GM19193 (cell line): ENCODE results near the gene JAZF1.

Experiments
- POLR2A ChIP-seq: IDR thresholded peaks from 4 replicates; pipeline ENCODE4 v1.6.1; 2011; ENCODE audit not compliant: insufficient read depth, insufficient read length; ENCODE audit errors: extremely low read depth

The JAZF1 gene

GRCh38 chr7:28136885-28137284 lies 43.7 kb downstream of the JAZF1 start:
- TF ChIP-seq POLR2A: no peak

DNA sequence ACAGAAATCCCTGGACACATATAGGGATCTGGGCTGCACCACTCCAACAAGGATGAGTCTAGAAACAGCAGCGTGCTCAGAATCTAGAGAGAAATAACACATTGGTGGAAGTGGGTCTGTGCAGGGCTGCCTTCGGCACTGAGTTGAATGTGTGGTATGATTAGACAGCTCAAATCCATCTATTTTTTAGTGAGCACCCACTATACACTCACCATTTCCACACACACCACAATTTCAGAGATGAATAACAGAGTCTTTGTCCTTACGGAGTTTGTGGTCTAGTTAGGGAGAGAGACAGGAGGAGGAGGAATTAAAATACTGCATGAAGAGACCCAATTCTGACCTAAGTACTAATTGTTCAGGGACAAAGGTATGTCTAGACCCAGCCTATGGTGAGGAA lies 44.2 kb downstream of the JAZF1 start:
- no peak for TF ChIP-seq POLR2A

DNA sequence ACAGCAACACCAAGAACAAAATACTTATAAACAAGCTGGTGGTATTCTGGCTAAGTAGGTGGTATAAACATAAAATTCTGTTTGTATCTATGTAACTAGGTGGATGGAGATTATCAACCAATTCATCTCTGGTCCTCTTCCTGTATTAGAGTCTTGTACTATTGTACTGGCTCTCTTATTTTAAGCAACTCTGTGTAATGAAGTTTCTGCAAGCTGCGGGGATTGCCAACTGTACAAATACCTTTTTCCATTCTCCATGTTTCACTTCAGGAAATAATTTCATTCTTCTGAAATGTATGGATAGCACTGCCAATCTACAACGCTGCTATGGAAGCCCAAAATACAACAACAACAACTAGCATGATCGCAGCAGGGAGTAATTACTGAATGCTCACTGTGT lies 44.8 kb downstream of the JAZF1 start:
- no peak for TF ChIP-seq POLR2A

- no peak for TF ChIP-seq POLR2A
Observed at GRCh38 chr7:28135315-28135714, 45.3 kb downstream of the JAZF1 start.

DNA sequence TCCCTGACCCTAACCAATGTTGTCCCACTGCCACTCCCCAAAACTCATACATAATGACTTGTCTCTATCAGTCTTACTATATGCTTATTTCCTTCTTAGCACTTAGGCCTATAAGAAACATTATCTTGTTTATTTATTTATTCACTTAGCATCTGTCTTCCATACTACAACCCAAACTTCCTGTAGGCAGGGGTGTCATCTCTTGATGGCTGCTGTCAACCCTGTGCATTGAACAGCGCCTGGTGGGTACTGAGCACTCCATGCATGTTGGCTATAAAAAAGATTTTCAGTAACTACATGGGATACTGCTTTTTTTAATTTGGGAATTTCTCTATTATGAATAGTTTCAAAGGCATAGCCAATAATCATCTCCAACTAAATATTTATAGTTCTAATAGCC lies 46.7 kb downstream of the JAZF1 start:
- TF ChIP-seq POLR2A: no peak

DNA sequence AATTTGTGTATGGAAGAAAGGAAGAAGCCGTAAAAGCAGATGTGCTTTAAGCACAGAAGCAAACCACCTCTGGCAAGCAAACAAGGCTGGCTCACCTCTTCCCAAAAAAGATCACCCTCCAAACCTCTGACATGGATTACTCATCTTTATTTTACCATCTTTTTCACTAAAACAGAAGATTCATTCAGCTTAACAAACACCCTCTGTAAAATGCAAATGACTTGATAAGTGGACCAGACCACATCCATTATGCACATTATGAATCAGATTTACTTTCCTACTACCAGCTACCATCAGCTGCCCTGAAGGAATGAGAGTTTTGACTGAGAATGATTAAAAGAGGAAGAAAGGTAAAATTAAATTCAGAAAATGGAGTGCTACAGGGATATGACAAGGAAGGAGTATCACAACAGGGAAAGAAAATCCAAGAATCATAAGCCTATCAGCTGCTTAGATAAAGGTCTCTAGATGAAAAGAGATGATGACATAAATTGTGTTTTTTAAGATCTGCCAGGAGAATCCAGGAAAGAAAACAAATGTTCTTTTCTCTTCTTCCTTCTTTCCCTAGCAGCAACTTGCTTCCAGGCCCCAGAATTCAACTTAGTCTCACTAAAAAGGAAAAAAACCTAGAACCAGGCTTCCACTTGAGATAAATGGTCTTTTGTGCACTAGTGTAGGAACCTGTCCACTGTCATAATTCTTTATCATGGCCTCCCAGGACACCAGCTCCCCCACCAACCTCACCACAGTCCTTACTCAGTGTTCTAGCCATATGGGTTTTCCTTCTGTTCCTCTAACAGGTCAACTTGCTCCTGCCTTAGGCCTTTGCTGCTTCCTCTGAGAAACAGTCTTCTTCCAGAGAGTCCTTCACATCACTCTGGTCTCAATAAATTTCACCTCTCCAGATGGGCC lies 47.4 kb downstream of the JAZF1 start:
- TF ChIP-seq POLR2A: no peak

DNA sequence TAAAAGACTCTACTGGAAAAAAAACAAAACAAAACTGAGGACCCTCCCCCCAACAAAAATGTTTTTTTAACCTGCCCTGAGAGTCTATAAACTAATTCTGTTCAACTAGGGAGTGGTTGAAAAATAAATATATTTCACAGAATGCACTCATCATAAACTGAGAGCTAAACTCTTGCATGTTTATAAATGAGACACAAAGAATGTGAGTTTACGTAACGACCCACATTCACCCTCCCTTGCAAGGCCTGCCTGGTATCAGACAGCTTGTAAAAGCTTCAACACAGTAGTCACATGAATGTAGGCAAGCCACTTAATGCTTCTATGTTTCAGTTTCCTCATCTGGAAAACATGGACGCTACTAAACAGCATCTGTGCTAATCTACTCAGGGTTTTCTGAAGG lies 50.3 kb downstream of the JAZF1 start:
- TF ChIP-seq POLR2A: no peak

DNA sequence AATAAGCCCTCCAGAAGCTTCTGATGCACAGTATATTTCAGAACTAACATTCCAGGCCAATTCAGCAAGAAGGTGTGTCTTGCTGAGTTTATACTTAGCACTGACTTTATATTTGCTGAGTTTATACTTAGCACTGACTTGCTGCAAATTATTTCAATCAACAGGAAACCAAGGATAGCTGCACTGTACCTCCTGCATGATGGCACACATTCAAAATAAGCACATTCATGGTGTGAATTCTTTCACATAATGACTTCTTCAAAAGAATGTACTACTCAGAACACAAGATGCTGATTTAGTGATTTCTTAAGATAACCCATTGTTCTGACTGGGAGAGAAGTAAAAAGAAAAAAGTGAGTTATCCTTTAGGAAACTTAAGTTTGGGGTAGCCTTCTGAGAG lies 52.0 kb downstream of the JAZF1 start:
- TF ChIP-seq POLR2A: no peak

DNA sequence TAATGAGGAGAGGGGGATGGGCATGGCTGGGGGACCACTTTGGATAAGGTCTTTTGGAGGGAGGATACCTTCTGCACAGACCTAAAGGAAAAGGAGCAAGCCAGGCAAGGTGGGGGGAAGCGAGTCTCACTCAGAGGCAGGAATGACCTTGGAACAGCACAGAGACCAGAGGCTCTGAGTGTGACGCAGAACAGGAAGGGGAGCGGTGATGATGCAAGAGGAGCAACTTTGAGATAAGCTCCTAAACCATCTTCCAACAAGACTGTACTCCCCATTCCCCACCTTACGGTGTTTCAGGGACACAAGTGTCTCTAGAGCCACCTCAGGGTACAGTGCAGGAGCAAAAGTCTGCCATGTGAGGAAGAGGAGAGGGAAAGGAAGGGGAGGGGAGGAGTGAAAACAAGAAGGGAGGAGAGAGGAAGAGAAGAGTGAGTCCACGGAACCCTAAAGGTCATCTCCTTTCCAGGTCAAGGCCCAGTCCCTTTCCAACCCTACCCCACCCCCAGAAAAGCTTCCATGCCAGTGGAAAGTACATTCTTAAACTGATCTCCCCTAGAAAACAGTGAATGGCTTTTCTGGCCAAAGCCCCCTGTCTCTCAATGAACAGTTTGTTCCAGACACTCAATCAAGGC lies 54.1 kb downstream of the JAZF1 start:
- TF ChIP-seq POLR2A: no peak

DNA sequence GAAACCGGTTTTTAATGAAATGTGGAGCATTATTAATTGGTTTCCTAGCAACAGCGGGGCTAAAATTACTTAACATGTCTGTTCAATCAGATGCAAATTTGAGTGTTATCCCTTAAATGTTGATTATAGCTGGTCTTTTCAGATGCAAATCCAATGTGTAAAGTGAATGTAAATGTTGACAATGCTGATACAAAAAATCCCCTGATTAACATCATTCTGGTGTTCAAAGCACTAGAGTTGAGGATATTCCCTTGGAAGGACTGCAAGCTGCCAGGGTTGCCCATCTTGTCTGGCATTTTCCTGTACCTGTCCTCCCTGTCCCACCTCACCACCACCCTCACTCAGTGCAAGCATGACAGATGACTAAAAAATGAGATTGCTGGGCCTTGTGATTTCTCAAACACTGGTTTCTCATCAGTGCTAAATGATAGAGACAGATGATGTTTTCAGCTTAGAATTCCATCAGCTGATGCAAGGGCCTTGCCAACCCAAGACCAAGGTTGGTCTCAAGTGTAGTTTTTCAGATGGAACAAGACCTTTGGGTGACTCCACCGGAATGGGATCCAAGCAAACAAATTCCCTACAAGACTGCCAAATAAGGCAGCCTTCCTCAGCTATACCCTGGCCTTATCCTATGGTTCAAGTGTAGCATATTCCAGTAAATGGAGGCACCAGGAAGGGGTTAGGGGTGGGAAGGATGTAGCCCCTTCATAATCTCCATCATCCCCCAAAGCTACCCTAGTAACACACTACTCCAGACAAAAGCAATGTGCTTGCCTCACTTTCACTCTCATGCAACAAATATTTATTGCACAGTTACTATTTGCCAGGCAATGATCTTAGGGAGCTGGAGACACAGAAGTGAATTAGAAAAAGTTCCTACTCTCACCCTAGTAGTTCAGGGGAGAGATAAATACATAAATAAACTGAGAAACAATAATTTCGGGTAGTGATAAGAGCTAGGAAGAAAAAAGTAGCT lies 54.9 kb downstream of the JAZF1 start:
- TF ChIP-seq POLR2A: no peak

GRCh38 chr7:28124413-28124812 lies 56.2 kb downstream of the JAZF1 start:
- TF ChIP-seq POLR2A: no peak

DNA sequence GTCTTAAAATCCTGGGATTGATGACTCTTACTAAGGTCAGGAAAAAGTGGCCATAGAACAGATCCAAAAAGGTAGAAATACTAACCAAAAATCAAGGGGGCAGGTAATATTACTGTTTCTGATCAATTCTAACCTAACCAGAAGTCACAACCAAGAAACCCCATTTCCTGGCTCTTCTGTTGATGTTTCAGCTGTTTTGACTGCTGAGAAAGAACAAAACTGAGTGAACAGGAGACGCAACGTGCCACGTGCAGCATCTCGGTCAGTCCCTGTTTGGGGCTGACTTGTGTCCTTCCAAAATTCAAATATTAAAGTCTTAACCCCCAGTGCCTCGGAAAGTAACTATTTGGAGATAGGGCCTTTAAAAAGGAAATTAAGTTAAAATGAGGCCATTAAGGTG lies 56.8 kb downstream of the JAZF1 start:
- no peak for TF ChIP-seq POLR2A

DNA sequence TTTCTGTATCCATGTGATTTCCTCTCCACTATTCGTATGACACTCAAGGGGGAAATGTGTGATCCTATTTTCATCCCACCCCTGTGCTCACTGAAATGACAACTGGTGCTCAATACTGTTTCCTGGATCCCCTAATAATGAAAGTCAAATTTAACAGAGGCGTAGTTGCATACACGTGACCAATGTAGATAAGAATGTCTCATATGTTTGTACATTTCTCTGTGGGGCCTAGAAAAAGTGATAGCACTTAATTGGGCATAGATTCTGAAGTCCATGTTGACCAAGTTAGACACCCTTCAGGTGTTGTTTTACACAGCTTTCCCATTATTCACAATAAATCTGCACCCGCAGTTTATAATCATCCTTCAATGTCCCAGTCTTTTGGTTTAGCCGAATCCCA lies 59.1 kb downstream of the JAZF1 start:
- TF ChIP-seq POLR2A: no peak

- TF ChIP-seq POLR2A: no peak
Observed at GRCh38 chr7:28116041-28116440, 64.6 kb downstream of the JAZF1 start.

DNA sequence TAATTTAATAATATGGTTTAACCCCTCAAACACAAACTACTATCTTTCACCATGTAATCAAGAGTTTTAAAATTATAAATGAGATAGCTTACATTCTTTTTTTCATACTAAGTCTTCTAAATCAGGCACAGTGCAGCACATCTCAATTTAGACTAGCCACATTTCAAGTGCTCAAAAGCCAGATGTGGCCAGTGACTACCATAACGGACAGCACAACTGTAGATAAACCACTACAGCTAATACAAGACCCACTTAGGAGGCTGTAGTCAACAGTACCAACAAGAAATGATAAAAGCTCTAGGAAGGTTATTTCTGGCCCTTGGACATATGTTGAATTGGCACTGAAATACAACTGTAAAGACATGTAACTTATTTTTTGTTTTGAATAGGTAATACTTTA lies 65.3 kb downstream of the JAZF1 start:
- no peak for TF ChIP-seq POLR2A

DNA sequence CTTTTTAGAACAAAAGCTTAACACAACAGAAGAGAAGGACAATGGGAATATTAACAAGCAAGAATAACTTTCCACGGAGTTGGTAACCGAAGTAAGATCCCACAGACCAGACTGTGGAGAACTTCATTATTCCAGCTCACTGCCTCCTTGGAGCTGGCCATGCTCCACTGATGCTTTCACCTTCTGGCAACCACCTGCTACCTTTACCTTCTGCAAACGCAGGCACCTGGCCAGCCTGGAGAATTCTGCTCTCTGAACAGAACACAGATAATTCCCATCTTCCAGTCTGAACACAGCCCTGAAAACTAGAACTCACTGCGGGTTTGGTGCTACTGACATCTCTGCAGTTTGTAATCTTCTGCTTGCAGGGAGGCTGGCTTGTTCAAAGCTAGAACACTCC lies 66.5 kb downstream of the JAZF1 start:
- TF ChIP-seq POLR2A: no peak

DNA sequence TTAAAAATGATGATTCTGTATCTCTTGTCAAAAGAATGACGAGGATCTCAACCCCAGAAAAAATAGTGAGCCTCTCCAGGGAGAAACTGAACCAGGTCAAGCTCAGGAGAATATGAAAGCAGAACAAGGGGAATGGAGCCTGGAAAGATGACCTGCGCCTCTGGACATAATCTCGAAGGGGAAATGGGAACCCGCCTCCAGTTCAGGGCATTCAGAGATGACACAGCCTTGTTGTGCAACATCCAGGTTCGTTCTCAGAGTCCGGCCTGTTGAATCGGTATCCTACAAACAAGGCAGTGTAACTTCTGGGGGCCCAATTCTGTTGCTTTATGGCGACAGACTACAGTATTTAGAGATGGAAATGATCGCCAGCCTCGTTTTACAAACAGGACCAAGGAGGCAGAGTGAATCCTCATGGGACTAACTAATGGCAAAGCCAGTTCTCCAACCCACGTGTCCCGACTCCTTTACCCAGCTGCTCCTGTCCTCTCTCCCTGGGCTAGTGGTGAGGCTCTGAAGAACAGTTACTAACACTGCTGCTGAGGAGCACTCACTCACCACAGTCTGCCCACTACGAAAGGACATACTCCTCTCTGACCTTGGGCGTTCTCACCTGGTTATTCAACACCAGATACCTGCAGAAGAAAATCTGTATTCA lies 67.6 kb downstream of the JAZF1 start:
- TF ChIP-seq POLR2A: no peak
